Astrocyte (in vitro differentiated cells and primary cell): ENCODE results near the gene RMDN3.

Source experiments
- CTCF ChIP-seq: IDR thresholded peaks from 2 replicates; pipeline ENCODE4 v1.5.1; 2011; ENCODE audit warnings: low read depth, mild to moderate bottlenecking, inconsistent platforms, low read length, moderate library complexity; ENCODE audit not compliant: insufficient read depth
- EZH2 ChIP-seq: IDR thresholded peaks from 2 replicates; pipeline ENCODE4 v1.6.1; 2012; ENCODE audit warnings: mild to moderate bottlenecking, low read length, inconsistent platforms; ENCODE audit not compliant: insufficient read depth

GRCh38 chr15:40782609-40783227, 27.7 kb upstream of the RMDN3 start:
- TF ChIP-seq CTCF, result no peak
- TF ChIP-seq EZH2, result no peak
